HG03460 (cell line): Measurements from ENCODE around the gene PRR36.
"Not testable (repeated sequence)": the region's sequence is repeated elsewhere in the genome, so short reads cannot be mapped to it uniquely, and the experiment has no call there.

Source experiments
- ATAC-seq: cut with Tn5 transposase; IDR thresholded peaks from one replicate; pipeline ENCODE4 v1.9.1; 2021; ENCODE audit not compliant: unreplicated experiment

The PRR36 gene

DNA sequence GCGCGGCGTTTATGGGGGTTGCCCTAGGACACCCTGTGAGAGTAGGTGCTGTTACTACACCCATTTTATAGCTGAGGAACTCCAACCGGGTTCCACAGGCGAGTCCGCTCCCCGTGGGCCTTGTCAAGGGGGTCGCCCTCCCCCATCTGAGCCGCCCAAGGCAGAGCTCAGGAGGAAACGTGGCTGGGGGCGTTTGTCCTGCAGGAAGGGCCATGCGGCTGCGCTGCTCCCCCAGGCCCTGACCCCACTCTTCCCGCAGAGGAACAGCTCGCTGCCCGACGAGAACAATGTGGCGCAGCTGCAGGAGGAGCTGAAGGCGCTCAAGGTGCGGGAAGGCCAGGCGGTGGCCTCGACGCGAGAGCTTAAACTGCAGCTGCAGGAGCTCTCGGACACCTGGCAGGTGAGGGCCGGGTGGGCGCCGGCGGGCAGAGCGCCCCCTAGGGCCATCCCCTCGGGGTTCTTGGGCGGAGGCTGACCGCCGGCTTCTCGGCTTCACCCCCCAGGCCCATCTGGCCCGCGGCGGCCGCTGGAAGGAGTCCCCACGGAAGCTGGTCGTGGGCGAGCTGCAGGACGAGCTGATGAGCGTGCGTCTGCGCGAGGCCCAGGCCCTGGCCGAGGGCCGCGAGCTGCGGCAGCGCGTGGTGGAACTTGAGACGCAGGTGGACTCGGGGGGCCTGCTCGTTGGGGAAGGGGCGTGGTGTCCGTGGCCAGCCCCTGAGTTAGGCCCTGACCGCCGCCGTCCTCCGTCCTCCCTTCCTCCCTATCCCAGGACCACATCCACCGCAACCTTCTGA lies 12.4 kb downstream of the PRR36 start:
- ATAC-seq: no peak

DNA sequence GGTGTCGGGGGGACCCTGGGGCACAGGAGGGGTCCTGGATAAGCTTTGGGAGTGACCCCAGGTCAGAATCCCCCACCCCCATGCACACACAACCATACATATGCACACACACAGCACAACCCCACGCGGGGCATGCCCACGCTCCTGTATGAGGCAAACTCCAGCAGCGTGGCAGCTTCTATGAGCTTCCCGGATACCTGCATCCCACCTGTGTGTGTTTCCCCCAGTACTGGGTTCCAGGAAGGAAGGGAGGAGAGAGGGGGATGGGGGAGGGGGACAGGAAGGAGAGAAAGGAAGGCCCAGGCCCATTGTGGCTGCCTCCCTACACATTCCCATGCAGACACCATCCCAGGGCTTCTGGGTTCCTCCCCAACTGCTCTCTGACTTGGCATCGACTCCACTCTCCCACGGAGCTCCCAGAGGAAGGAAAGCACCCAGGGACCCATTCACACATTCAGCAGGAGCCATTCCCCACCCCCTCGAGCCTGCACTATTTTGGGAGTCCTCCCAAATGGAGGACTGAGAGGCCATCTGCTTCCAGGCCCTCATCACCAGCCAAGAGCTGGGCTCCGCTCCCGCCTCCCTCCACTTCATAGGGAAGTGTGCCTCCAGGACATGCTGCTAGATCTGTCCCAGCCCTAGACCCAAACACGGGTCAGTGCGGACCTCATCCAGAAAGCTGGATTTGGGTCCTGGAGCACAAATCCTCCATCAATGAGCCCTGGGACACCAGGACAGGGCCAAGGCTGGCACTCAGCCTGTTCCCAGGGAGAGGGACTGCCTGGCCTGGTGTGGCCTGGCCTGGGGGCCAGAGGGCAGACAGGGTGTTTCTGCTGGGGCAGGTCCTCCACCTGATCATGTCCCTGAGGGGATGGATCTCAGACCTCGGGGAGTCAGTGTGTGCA lies 13.2 kb downstream of the PRR36 start:
- no peak for ATAC-seq

DNA sequence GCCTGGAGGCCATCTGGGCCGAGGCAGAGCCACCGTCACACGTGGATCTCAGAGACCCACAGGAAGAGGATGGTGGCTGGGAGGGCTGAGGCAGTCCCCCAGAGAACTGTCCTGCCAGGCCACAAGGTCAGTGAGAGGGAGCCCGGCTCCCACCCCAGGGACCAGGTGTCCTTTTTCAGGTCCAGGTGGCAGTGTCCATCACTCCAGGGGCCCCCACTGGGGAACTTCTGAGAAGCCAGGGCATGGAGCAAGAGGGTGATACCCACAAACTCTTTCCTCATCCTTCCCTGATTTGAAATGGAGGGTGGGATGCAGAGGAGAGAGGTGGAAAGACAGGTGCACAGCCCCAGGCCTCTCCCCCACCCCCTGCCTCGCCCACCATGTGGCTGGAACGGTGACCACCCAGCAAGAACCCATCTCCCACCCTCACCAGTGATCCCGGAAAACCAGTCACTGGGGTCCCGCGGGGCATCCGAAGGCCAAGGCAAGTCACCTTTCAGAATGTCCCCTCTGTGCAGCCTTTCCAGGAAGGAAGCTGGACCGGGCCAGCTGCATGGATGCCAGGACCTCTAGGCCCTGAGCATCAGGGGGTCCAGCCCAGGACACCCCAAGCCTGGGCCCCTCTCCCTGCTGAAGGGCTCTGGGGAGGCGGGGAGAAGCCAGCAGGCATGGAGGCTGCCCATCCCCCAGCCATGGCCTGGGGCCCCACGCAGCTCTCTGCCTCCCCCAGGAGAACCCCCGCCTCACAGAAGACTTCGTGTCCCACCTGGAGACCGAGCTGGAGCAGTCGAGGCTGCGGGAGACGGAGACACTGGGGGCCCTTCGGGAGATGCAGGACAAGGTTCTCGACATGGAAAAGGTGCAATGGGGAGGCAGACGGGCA lies 14.1 kb downstream of the PRR36 start:
- no peak for ATAC-seq

DNA sequence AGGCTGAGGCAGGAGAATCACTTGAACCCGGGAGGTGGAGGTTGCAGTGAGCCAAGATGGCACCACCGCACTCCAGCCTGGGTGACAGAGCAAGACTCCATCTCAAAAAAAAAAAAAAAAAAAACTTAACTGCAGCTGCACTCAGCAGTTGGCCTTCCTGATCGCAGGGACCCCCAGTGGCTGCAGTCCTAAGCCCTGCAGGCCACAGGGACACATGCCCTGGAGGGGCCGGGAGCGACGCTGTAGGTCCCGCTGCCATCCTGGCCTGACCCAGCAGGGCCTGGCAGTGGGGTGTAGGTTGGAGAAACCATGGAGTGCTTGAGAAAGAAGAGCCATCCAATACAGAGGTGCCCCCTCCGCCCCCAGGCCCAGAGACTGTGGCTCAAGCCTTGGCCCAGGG lies 15.1 kb downstream of the PRR36 start:
- ATAC-seq: not testable (repeated sequence)

DNA sequence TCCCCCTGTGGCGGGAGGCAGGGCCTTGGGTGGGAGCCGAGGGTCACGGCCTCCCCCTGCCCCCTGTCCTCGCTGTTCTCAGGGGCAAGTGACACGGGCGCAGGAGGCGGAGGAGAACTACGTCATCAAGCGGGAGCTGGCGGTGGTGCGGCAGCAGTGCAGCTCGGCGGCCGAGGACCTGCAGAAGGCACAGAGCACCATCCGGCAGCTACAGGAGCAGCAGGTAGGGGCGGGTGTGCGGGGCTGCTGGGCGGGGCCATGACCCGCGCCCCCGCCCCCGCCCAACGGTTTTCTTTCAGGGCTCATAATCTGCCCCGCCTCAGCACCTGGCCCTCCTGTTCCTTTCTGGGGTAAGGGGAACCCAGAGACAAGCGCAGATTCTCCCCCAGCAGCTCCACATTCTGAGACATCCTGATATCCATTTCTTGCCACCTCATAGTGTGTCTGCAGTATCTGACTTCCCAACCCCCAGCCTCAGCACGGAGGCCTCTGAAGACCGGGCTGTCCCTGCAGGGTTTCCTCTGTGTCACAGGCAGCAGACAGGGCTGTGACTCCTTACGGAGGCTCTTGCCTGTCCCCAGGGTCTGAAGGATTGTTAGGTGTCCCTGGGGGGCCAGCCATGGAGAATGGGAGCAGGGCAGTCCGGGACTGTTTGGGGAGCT lies 15.9 kb downstream of the PRR36 start:
- no peak for ATAC-seq

DNA sequence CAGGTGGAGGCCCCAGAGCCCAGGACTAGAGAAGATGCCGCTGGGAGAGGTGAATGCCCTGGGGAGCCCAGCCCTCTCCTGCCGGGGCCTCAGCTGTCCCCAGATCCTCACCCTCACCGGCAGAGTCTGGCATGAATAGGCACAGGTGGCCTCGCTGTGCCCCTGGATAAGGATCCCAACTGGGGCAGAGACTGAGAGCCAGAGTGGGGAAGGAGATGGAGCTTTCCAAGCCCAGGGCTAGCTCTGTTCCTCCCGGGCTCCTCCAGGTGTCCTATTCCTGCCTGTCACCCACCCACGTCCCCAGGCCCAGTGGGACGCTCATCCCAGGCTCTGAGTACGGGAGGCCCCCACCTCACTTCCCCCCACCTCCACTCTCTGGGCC lies 16.5 kb downstream of the PRR36 start:
- ATAC-seq: no peak

DNA sequence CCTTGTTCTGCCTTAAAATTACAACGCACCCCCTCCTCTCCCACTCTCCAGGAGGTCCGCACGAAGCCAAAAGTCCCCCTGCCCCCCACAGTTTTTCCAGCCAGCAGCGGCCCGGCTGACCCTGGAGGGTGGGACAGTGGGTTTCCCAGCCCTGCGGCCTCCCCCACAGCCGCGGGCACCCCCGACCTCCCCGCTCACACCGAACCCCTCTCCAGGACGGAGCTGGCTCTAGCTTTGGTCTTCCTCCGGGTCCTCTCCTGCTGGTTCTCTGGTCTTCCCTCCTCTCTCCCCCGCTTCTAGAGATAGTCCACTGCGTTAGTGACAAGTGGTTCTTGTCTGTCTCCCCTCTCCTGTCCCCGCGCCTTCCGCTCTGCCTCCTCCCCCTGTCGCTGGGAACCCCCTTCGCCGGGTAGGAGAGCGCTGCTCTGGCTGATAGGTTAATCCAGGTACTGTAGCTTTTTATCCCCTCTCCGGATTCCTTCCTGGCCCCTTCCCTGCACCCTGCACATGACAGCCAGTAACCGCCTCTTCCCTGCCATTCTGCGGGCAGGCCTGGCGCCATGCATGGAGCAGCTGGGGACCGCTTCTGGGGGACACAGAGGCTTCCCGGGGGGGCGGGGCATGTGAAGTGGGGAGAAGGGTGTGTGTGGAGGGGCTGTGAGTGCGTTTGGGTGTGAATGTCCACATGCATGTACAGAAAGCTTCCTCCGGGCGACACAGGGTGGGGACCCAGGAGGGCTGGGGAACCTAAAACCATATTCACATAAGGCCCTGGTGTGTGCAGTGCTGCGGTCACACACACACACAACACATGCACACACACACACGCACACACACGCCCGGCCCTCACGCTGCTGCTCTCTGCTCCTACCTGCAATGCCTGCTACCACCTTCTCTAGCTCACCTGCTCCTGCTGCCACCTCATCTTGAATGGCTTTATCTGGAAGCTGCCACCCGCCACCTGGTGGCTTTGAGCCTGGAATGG lies 17.2 kb downstream of the PRR36 start:
- ATAC-seq: no peak

DNA sequence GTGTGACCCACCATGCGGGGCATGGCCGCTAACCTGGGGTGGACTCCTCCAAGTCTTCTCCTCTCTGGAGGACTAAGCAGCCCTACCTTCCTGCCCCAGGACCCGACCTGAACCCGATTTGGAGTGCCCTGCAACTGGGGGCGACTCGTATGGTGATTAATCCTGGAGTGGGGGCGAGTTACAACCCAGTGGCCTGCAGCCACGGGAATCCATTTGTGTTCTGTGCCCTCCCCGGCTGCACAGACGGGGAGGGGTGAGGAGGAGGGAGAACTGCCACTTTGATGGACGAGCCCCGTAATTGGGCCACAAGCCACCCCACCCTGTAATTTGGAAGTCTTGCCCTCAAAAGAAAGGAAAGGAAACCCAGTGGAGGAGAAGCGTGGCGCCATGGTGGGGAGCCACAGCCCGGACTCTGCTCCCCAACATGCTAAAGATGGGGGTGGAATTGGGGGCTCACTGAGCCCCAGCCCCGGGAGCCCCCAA lies 18.0 kb downstream of the PRR36 start:
- ATAC-seq: no peak

DNA sequence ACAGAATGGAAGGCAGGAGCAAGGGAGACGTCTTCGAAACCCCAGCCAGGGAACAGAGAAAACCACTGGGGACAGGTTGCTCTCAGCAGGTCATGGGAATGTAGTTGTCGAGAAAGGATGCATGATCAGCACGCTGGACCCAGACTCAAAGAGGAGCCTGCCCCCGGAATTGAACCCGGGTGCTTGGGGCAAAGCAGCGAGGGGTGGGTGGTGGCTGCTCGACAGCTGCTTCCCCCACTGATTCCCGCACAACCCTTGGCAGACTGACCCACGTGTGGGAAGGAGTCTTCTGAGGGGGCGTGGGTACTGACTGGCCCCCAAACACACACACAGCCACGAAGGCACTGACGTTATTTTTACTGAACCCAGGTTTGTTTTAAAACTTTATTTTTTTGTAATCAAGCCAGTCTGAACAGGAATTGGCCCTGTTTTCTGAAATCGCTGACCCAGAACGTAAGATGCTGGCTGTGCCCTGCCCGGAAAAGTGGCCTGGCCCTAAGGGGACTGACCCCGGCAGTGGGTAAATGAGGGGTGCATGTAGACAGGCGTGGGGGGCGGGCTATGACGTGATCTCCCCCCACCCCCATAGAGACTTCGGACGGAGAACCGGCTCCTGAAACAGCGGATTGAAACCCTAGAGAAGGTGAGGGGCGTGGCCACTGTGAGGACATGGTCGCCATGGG lies 18.6 kb downstream of the PRR36 start:
- ATAC-seq: no peak

DNA sequence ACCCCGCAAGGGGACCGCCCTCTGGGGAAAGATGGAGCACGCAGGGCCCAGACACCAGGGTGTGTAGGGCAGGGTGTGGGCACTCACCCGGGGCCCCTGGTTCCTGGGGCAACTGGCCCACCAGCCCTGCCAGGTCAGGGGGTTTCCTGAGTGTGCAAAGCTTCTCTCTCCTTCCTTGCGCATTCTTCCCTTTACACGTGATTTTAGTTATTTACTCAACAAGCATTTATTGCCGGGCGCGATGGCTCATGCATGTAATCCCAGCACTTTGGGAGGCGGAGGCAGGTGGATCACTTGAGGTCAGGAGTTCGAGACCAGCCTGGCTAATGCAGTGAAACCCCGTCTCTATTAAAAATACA lies 20.4 kb downstream of the PRR36 start:
- no peak for ATAC-seq

DNA sequence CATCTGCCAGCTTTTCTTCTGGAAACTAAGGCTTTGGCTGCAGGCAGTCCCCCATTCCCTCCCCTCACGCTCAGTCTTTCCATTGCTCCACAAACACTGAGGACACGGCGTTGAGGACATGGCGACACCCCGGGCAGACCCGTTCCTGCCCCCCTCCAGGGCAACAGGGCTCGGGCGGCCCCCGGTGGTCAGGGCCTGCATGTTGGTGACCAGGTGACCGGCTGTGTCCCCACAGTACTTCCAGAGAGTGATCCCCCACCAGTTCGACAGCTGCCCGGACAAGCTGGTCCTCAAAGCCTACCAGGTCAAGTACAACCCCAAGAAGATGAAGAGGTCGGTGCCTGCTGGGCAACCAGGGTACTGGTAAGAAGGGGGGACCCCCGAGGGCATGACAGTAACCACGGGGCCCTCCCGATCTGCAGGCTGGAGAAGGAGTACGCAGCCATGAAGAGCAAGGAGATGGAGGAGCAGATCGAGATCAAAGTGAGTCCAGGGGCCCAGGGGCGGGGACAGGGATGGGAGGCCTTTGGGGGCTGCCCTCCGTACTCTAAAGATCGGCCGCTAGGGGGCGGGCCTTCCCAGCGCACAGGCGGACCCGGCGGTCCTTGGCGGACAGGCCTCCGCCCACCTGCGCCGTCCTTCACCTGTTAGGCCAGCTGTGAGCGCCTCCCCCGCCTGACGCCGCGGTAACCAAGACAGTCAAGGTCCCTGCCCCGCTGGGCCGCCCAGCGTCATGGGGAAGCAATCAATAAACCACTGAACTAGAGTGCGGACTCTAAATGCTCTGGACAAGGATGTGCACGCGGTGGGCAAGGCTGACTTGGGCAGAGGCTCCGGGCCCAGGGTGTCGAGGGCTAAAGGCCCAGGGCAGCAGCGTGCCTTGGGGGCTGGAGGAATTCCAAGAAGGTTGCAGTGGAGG lies 21.1 kb downstream of the PRR36 start:
- ATAC-seq: no peak

DNA sequence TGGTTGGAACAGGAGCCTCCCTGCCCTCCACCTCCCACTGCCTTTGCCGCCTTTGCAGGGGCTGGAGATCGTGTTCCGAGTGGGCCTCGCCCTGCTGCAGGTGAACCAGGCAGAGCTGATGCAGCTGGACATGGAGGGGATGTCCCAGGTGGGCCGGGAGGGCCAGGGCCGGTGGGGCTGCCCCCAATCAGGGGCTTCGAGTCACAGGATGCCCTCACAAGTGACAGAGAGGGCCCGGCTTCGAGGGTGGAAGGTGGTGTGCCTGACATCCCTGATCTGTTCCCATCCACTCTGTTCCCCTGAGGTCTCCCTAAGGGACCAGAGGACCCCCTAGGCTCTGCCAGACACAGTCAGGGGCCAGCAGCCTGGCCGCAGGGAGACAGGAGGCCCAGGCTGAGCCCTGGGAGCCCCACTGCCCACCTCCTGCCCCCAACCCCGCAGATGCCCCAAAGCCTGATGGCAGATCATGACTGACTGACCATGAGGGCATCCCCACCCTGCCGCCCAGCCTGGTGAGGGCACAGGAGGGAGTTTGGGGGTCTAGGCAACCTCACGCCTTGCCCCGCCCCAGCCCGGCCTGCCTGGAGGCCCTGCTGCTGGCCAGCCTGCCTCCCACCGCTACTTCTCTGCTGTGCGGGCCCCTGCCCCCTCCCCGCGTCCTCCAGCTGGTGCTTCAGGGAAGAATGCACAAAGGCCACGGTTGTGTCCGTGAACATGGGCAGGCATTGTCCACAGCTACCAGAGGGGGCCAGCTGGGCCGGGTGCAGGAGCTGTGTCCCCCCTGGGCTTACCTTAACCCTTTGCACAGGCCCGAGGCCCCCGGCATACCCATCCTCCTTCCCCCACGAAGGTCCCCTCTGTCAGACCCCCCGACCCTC lies 22.3 kb downstream of the PRR36 start:
- ATAC-seq: no peak

DNA sequence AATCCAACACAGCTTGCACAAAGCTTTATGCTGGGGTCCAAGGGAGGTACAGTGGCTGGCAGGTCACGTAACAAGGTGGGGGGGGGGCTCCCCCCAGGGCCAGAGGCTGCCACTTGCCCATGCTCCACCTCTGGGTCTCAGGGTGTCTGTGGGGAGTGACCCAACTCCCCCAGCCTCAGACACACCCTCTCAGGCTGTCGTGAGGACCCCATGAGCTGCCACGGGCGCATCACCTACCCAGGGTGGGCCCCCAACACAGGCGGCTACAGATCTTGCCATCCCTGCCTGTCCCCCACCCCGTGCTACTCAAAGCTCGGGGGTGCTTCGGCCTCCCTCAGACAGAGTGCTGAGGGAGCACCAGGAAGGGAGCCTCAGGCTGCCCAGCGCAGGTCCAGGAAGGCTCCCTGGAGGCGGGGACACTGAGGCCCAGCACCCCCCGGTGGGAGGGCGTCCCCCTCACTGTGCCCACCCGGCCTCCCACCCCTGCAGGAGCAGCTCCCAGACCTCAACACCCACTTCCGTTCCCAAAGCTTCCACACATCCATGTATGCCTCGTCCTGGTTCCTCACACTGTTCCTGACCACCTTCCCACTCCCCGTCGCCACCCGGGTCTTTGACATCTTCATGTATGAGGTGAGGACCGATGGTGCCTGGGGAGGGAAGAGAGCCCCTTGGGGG lies 23.1 kb downstream of the PRR36 start:
- no peak for ATAC-seq

DNA sequence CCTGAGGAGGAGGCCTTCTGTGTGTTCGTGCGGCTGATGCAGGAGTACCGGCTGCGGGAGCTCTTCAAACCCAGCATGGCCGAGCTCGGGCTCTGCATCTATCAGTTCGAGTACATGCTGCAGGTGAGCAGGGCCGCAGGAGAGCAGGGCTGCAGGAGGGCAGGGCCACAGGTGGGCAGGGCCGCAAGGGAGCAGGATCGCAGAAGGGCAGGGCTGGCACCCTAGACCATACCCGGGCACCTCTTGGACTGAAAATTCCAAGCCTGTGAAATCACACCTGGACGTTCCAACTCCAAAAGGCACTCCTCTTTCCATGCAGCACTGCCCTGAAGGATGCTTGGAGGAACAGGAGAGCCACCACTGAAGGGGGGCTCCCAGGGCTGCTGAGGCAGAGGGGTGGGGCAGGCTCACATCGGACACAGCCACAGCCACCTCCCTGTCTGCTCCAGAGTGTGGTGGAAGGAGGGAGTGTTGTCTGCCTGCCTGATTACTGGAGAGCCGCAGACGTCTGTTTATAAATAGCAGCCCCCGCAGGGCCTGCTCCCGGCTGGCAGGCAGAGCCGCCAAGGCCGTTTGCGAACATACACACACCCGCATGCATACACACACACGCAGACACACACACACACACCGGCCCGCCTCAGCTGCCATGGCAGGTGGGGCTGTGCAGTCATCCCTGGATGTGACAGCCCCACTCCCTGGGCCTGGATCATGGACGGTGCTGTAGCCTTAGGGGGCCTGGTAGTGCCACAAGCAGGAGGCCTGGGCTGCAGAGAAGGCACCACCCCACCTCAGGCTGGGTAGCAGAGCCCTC lies 24.0 kb downstream of the PRR36 start:
- ATAC-seq: no peak

DNA sequence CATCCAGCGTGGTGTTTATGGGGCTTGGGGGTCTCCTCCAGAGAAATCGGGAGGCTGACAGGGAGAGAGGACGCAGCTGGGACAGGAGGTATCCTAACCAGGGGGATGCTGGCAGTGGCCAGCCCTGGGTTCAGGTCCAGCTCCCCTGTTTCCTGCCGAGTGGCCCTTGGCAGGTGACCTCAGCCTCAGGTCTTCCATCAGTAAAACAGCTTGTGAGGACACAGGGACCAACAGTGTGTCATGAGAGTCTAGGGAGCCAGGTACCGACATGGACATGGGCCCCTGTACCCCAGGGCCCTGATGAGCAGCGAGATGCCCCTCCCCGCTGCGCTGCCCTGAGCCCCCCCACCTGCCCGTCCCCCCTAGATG lies 24.6 kb downstream of the PRR36 start:
- ATAC-seq: no peak
